H1 (cell line): ENCODE results near the gene LTBP3. TPM values are rescaled to one million over a fixed set of nuclear protein-coding genes. Genes with fewer than 3 reads are reported as not detected.

Experiments
- CBX5 ChIP-seq: fragments of 300-800, 300-1000 bp; sonication (generic); IDR thresholded peaks from 2 replicates; pipeline ENCODE4 v1.7.1; 2016; ENCODE audit warnings: antibody characterized with exemption, low read length, low read depth
- polyA plus RNA-seq, 7 experiments: library from polyadenylated mRNA; depleted of rRNA in 3 of 7; stranded (reverse) in 5 of 7; unstranded in 2 of 7; fragments of >200 nt in 5 of 7; fragments of 200-250 nt in 2 of 7; gene quantifications; 1 replicate in 5 of 7; 2 replicates in 1 of 7; 4 replicates in 1 of 7; pipeline versions ENCODE4 v1.2.1 to v1.2.3, GENCODE V29; 2011 to 2013; ENCODE audit warnings: missing spikeins in 2 of 7, mixed read lengths in 2 of 7
- total RNA-seq: library from RNA; stranded (reverse); fragmentation: NEBNext Ultra II Directional; extraction: Animal tissue kit (Norgen Biotek cat#: 25700); gene quantifications from 2 replicates; pipeline ENCODE4 v1.2.1, GENCODE V29; 2021
- TF ChIP-seq, protein P1 (sequence below): fragments of 300-600 bp; sonication (generic); IDR thresholded peaks from 2 replicates; pipeline ENCODE4 v1.7.1; 2012; ENCODE audit warnings: low read length, moderate library complexity, mild to moderate bottlenecking, inconsistent platforms; ENCODE audit not compliant: insufficient replicate concordance

Gene LTBP3
- total and polyA plus RNA-seq, 2 of the 8 experiments (the other 6 are each of a cell fraction or from before 2014, with no cell fraction given), result 12.8 to 17.8 TPM

DNA sequence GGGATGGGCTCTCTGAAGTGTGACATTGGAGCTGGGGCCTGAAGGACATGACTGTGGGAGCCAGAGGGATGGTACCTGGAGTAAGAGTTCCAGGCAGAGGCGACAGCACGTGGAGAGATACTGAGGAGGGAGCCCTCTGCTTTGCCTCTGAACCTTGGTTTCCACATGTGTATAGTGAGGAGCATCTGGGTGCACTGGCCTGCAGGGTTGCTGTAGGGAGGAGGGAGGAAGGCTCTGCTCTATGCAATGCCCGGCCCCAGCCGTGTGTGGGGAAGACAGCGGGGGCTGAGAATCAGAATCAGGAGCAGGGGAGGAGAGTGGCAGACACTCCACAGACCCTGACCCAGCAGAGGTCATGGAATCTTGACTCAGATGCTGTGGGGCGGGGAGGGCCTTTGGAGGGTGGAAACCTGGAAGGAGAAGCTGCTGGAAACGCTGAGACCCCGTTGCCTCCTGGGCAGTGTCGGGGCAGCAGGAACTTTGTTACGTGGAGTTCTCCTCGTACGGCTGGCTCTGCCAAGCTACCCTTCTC lies 29.3 kb downstream of the LTBP3 start (continued):
- TF ChIP-seq, protein P1, sequence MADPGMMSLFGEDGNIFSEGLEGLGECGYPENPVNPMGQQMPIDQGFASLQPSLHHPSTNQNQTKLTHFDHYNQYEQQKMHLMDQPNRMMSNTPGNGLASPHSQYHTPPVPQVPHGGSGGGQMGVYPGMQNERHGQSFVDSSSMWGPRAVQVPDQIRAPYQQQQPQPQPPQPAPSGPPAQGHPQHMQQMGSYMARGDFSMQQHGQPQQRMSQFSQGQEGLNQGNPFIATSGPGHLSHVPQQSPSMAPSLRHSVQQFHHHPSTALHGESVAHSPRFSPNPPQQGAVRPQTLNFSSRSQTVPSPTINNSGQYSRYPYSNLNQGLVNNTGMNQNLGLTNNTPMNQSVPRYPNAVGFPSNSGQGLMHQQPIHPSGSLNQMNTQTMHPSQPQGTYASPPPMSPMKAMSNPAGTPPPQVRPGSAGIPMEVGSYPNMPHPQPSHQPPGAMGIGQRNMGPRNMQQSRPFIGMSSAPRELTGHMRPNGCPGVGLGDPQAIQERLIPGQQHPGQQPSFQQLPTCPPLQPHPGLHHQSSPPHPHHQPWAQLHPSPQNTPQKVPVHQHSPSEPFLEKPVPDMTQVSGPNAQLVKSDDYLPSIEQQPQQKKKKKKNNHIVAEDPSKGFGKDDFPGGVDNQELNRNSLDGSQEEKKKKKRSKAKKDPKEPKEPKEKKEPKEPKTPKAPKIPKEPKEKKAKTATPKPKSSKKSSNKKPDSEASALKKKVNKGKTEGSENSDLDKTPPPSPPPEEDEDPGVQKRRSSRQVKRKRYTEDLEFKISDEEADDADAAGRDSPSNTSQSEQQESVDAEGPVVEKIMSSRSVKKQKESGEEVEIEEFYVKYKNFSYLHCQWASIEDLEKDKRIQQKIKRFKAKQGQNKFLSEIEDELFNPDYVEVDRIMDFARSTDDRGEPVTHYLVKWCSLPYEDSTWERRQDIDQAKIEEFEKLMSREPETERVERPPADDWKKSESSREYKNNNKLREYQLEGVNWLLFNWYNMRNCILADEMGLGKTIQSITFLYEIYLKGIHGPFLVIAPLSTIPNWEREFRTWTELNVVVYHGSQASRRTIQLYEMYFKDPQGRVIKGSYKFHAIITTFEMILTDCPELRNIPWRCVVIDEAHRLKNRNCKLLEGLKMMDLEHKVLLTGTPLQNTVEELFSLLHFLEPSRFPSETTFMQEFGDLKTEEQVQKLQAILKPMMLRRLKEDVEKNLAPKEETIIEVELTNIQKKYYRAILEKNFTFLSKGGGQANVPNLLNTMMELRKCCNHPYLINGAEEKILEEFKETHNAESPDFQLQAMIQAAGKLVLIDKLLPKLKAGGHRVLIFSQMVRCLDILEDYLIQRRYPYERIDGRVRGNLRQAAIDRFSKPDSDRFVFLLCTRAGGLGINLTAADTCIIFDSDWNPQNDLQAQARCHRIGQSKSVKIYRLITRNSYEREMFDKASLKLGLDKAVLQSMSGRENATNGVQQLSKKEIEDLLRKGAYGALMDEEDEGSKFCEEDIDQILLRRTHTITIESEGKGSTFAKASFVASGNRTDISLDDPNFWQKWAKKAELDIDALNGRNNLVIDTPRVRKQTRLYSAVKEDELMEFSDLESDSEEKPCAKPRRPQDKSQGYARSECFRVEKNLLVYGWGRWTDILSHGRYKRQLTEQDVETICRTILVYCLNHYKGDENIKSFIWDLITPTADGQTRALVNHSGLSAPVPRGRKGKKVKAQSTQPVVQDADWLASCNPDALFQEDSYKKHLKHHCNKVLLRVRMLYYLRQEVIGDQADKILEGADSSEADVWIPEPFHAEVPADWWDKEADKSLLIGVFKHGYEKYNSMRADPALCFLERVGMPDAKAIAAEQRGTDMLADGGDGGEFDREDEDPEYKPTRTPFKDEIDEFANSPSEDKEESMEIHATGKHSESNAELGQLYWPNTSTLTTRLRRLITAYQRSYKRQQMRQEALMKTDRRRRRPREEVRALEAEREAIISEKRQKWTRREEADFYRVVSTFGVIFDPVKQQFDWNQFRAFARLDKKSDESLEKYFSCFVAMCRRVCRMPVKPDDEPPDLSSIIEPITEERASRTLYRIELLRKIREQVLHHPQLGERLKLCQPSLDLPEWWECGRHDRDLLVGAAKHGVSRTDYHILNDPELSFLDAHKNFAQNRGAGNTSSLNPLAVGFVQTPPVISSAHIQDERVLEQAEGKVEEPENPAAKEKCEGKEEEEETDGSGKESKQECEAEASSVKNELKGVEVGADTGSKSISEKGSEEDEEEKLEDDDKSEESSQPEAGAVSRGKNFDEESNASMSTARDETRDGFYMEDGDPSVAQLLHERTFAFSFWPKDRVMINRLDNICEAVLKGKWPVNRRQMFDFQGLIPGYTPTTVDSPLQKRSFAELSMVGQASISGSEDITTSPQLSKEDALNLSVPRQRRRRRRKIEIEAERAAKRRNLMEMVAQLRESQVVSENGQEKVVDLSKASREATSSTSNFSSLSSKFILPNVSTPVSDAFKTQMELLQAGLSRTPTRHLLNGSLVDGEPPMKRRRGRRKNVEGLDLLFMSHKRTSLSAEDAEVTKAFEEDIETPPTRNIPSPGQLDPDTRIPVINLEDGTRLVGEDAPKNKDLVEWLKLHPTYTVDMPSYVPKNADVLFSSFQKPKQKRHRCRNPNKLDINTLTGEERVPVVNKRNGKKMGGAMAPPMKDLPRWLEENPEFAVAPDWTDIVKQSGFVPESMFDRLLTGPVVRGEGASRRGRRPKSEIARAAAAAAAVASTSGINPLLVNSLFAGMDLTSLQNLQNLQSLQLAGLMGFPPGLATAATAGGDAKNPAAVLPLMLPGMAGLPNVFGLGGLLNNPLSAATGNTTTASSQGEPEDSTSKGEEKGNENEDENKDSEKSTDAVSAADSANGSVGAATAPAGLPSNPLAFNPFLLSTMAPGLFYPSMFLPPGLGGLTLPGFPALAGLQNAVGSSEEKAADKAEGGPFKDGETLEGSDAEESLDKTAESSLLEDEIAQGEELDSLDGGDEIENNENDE, result no peak
- TF ChIP-seq CBX5, result no peak
